ENCODE results near the gene SHISA8.

SHISA8 gene

GRCh38 chr22:41904450-41905410 lies 10.1 kb downstream of the SHISA8 start:
- in situ Hi-C loops (cut with MboI; ENCODE audit: low pct_unique_long_range_greater_than_20kb, low sequenced_read_pairs): no loop called here
- no peak for DNase-seq

GRCh38 chr22:41902932-41903421 lies 11.9 kb downstream of the SHISA8 start:
- DNase-seq: no peak

DNA sequence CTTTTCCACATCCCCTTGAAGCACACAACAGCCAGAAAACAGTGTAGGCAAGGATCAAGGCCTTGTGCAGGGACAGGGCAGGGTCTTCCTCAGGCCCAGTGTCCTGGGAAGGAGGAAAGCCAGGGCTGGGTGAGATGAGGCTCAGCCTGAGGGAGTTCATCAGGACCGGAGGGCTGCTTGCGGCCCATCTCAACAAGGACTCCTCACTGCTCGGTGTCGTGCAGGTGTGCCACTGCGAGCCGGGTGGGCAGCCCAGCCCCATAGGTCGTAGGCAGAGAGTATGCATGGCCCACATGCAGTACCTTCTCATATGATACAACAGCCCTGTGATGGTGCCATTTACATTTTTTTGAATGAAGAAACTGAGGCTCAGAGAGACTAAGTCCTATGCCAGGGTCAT lies 12.9 kb downstream of the SHISA8 start:
- in situ Hi-C loops (cut with MboI; ENCODE audit: low pct_unique_long_range_greater_than_20kb, low sequenced_read_pairs): no loop called here
- no peak for DNase-seq

More at GRCh38 chr22:41902932-41903421, 11.9 kb downstream of the SHISA8 start:
- in situ Hi-C loops (cut with MboI; ENCODE audit: low pct_unique_long_range_greater_than_20kb, low sequenced_read_pairs): no loop called here

- in situ Hi-C loops (cut with MboI; ENCODE audit: low pct_unique_long_range_greater_than_20kb, low sequenced_read_pairs): no loop called here
- DNase-seq: no peak
Observed at GRCh38 chr22:41900652-41901312, 14.1 kb downstream of the SHISA8 start.

DNA sequence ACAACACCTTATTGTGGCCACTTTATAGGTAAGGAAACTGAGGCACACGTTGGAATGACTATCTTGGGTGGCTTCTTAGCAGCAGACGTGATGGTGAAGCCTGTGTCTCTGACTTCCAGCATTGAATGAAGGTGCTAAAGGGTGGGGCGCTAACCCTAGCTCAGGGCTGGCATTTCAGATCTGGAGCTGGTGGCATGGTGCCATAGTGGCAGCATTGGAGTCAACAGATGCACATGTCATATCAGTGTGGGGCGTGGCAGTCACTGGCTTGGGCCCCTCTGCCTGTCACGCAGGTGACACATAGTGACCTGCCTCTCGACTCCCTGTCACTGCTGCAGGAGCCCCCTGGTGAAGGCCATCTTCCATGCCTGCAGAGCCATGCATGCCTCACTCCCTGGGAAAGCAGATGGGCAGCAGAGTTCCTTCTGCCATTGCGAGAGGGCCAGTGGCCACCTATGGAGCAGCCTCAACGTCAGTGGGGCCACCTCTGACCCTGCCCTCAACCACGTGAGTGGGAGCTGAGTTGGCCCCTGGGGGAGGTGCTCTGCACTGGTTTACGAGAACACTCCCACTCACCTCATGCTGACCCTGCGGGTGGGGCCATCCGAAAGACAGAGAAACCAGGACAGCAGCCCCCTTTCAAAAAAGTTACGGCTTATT lies 14.8 kb downstream of the SHISA8 start:
- in situ Hi-C loops (cut with MboI; ENCODE audit: low pct_unique_long_range_greater_than_20kb, low sequenced_read_pairs): no loop called here
- DNase-seq: no peak

DNA sequence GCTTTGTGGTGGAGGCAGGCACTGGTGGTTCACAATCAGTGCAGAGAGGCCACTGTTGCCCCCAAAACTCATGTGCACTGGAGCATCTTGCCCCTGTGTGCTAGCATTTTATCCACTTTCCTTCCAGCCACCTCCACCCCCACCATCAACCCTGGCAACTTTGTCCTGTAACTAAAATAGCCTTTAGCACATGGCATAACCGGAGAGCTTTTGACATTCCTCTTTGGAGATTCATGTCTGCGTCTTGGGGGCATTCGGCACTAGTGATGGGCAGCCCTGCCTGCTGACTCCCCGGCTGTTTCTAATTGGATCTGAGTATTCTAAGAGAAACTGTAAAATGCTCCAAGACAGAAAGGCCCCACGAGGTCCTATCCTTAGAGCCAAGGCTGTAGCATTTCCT lies 15.8 kb downstream of the SHISA8 start:
- in situ Hi-C loops (cut with MboI; ENCODE audit: low pct_unique_long_range_greater_than_20kb, low sequenced_read_pairs): no loop called here
- no peak for DNase-seq

GRCh38 chr22:41898645-41899044 lies 16.2 kb downstream of the SHISA8 start:
- in situ Hi-C loops (cut with MboI; ENCODE audit: low pct_unique_long_range_greater_than_20kb, low sequenced_read_pairs): no loop called here
- DNase-seq: no peak

- no peak for DNase-seq
- in situ Hi-C loops (cut with MboI; ENCODE audit: low pct_unique_long_range_greater_than_20kb, low sequenced_read_pairs): no loop called here
Observed at GRCh38 chr22:41893591-41894375, 21.1 kb downstream of the SHISA8 start.

GRCh38 chr22:41892721-41893120 lies 22.2 kb downstream of the SHISA8 start:
- in situ Hi-C loops (cut with MboI; ENCODE audit: low pct_unique_long_range_greater_than_20kb, low sequenced_read_pairs): no loop called here
- no peak for DNase-seq

GRCh38 chr22:41891407-41891806 lies 23.5 kb downstream of the SHISA8 start:
- no peak for DNase-seq
- in situ Hi-C loops (cut with MboI; ENCODE audit: low pct_unique_long_range_greater_than_20kb, low sequenced_read_pairs): no loop called here

DNA sequence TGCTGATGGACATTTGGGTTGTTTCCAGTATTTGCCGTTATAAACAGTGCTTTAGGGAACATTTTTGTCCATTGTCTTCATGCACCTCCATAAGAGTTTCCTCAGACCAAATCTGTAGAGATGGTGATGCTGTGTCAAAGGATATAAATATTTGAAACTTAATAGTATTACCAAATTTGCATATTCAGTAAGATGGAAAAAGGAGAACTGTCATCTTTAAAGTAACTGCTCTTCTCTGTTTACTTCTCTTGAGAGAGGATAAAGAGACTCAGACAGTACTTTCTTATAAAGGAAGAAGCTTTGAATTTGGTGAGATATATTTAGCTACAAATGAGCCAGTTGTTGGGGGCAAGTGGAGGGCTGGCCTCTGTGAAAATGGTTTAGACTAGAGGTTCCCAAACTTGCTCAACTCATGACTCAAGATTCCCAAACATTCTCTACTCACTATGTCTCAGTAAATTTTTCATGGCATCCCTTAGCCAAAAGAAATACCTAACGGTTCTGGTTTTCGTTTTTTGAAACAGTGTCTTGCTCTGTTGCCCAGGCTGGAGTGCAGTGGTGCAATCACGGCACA lies 26.2 kb downstream of the SHISA8 start:
- in situ Hi-C loops (cut with MboI; ENCODE audit: low pct_unique_long_range_greater_than_20kb, low sequenced_read_pairs): no loop called here

DNA sequence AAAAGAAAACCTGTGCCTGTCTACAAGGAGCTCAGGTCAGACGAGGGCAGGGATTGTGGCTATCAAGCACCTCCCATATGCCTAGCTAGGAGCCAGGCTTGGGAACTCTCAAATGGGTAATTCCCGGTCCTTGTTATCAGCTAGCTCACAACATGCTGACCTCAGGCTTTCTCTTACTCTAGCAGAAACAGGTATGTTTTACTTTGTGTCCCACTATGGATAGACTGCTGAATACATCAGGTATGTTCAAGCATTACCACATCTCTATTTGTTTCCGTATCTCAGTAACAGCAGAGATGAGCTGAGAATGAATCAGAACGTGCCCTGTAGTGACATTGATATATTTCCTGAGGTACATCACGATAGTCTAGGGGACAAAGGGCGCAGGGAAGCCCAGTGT lies 29.4 kb downstream of the SHISA8 start:
- no peak for DNase-seq
- in situ Hi-C loops (cut with MboI; ENCODE audit: low pct_unique_long_range_greater_than_20kb, low sequenced_read_pairs): no loop called here

More for the DNA sequence above, 26.2 kb downstream of the SHISA8 start:
- DNase-seq: no peak

- in situ Hi-C loops (cut with MboI; ENCODE audit: low pct_unique_long_range_greater_than_20kb, low sequenced_read_pairs): no loop called here
- no peak for DNase-seq
Observed at GRCh38 chr22:41885116-41885515, 29.8 kb downstream of the SHISA8 start.

GRCh38 chr22:41883400-41883799 lies 31.5 kb downstream of the SHISA8 start:
- DNase-seq: no peak
- in situ Hi-C loops (cut with MboI; ENCODE audit: low pct_unique_long_range_greater_than_20kb, low sequenced_read_pairs): no loop called here

- no peak for DNase-seq
- in situ Hi-C loops (cut with MboI; ENCODE audit: low pct_unique_long_range_greater_than_20kb, low sequenced_read_pairs): no loop called here
Observed at GRCh38 chr22:41880653-41881052, 34.2 kb downstream of the SHISA8 start.

GRCh38 chr22:41876675-41877074 lies 38.2 kb downstream of the SHISA8 start:
- in situ Hi-C loops (cut with MboI; ENCODE audit: low pct_unique_long_range_greater_than_20kb, low sequenced_read_pairs): no loop called here
- DNase-seq: no peak

GRCh38 chr22:41876275-41876674 lies 38.6 kb downstream of the SHISA8 start:
- no peak for DNase-seq
- in situ Hi-C loops (cut with MboI; ENCODE audit: low pct_unique_long_range_greater_than_20kb, low sequenced_read_pairs): no loop called here

- no peak for DNase-seq
- in situ Hi-C loops (cut with MboI; ENCODE audit: low pct_unique_long_range_greater_than_20kb, low sequenced_read_pairs): no loop called here
Observed at GRCh38 chr22:41875531-41876270, 39.2 kb downstream of the SHISA8 start.
